SH-SY5Y (cell line): ENCODE results near the gene LMO1.

Source experiments
- GATA2 ChIP-seq: IDR thresholded peaks from 2 replicates; pipeline ENCODE4 v1.6.1; 2011; ENCODE audit warnings: mild to moderate bottlenecking, low read depth, low read length
- GATA3 ChIP-seq: IDR thresholded peaks from 2 replicates; pipeline ENCODE4 v1.6.1; 2011; ENCODE audit warnings: low read depth, mild to moderate bottlenecking, low read length, moderate library complexity

DNA sequence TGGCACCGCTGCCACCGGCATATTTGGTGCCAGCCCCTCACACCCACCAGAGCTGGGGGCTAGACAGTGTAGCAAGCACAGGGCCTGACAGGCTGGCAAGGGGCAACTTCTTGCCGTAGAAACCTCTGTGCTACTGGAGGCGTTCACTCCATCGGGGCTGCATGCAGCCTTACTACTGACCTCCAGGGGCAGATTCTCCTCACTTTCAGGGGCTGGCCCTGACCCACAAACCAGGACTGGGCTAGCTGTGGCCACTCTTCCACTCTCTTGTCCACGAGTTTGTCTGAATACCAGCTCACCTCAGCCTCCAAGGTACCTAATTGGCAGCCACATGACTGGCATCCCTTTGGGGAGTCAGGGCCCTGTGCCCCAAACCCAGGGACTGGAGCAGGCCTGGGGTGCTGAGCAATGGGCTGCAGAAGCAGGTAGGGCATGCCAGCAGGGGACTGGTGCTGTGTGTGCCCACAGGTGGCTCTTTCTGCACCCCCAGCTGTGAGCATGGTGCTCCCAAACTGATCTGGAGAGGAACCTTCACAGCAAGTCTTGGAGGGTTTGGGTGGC, 2.1 kb upstream of the LMO1 start:
- TF ChIP-seq GATA3 (no peak), GATA2 (no peak)
